GM18868 (cell line): ENCODE data around the gene ANTXR1.
"Not testable (repeated sequence)": the region's sequence is repeated elsewhere in the genome, so short reads cannot be mapped to it uniquely, and the experiment has no call there.

Source experiments
- ATAC-seq: cut with Tn5 transposase; IDR thresholded peaks from one replicate; pipeline ENCODE4 v1.9.1; 2021; ENCODE audit warnings: mild to moderate bottlenecking, moderate library complexity; ENCODE audit not compliant: unreplicated experiment

Gene ANTXR1

GRCh38 chr2:69253611-69254301, 240.8 kb downstream of the ANTXR1 start:
- ATAC-seq, result no peak

GRCh38 chr2:69255760-69256159, 242.8 kb downstream of the ANTXR1 start:
- ATAC-seq, result no peak

- not testable (repeated sequence) for ATAC-seq
Observed at GRCh38 chr2:69259994-69260591, 247.1 kb downstream of the ANTXR1 start.

GRCh38 chr2:69260666-69261065, 247.7 kb downstream of the ANTXR1 start:
- no peak for ATAC-seq

GRCh38 chr2:69269330-69269729, 256.4 kb downstream of the ANTXR1 start:
- no peak for ATAC-seq

- ATAC-seq, result no peak
Observed at GRCh38 chr2:69271831-69272257, 258.9 kb downstream of the ANTXR1 start.

GRCh38 chr2:69272803-69273471, 260.0 kb downstream of the ANTXR1 start:
- no peak for ATAC-seq

- no peak for ATAC-seq
Observed at GRCh38 chr2:69275490-69275889, 262.5 kb downstream of the ANTXR1 start.

GRCh38 chr2:69278366-69278765, 265.4 kb downstream of the ANTXR1 start:
- no peak for ATAC-seq

- ATAC-seq, result no peak
Observed at GRCh38 chr2:69279211-69279610, 266.2 kb downstream of the ANTXR1 start.

- no peak for ATAC-seq
Observed at GRCh38 chr2:69279931-69280681, 267.1 kb downstream of the ANTXR1 start.

- ATAC-seq, result no peak
Observed at GRCh38 chr2:69280796-69281412, 267.9 kb downstream of the ANTXR1 start.

GRCh38 chr2:69285379-69285894, 272.5 kb downstream of the ANTXR1 start:
- ATAC-seq, result no peak

GRCh38 chr2:69287544-69287943, 274.6 kb downstream of the ANTXR1 start:
- ATAC-seq, result no peak

GRCh38 chr2:69288429-69288828, 275.4 kb downstream of the ANTXR1 start:
- ATAC-seq, result no peak

GRCh38 chr2:69291004-69291650, 278.1 kb downstream of the ANTXR1 start:
- ATAC-seq, result no peak

- no peak for ATAC-seq
Observed at GRCh38 chr2:69291721-69292120, 278.7 kb downstream of the ANTXR1 start.

- ATAC-seq, result no peak
Observed at GRCh38 chr2:69292256-69292655, 279.3 kb downstream of the ANTXR1 start.

- ATAC-seq, result no peak
Observed at GRCh38 chr2:69296421-69296820, 283.4 kb downstream of the ANTXR1 start.

GRCh38 chr2:69297216-69297615, 284.2 kb downstream of the ANTXR1 start:
- no peak for ATAC-seq
